Lung (tissue), 12 donors: ENCODE data around the gene CCNY. TPM values are rescaled to one million over a fixed set of nuclear protein-coding genes. Genes with fewer than 3 reads are reported as not detected.

ENCODE experiments used
- ATAC-seq: fragments of 200-7000 bp; cut with Tn5 transposase; one replicate; pipeline ENCODE4 v1.9.1; 2020; ENCODE audit warnings: moderate number of reproducible peaks; ENCODE audit not compliant: insufficient read depth, low FRiP score
- DNase-seq, 3 donors: peaks; one replicate each; pipeline ENCODE4 v3.0.0-alpha.2; 2013 to 2017
- H3K27ac ChIP-seq, 2 donors: one replicate each; pipeline ENCODE4 v1.5.1; 2013; ENCODE audit warnings: mild to moderate bottlenecking in 2 of 2, moderate library complexity in 2 of 2, control low read depth in 1 of 2, inconsistent platforms in 1 of 2, low read depth in 1 of 2, low read length in 1 of 2
- H3K27me3 ChIP-seq, 3 donors: one replicate each; pipeline ENCODE4 v1.5.1; 2013; ENCODE audit warnings: low read length in 2 of 3; ENCODE audit not compliant: control insufficient read depth in 3 of 3, insufficient read depth in 3 of 3
- H3K36me3 ChIP-seq, 4 donors: one replicate each; pipeline ENCODE4 v1.5.1; 2013; ENCODE audit warnings: low read length in 4 of 4, mild to moderate bottlenecking in 1 of 4, moderate library complexity in 1 of 4; ENCODE audit not compliant: control insufficient read depth in 4 of 4, insufficient read depth in 4 of 4
- H3K4me1 ChIP-seq, 5 donors: one replicate each; pipeline ENCODE4 v1.5.1; 2013; ENCODE audit warnings: low read length in 5 of 5, mild to moderate bottlenecking in 2 of 5, moderate library complexity in 1 of 5; ENCODE audit not compliant: control insufficient read depth in 5 of 5, insufficient read depth in 5 of 5
- H3K4me3 ChIP-seq: one replicate; pipeline ENCODE4 v1.5.1; 2013; ENCODE audit warnings: mild to moderate bottlenecking, control low read depth, moderate library complexity
- H3K9ac ChIP-seq, 2 donors: one replicate each; pipeline ENCODE4 v1.5.1; 2013; ENCODE audit warnings: low read length in 2 of 2, control low read depth in 1 of 2; ENCODE audit not compliant: insufficient read depth in 1 of 2
- H3K9me3 ChIP-seq, 4 donors: one replicate each; pipeline ENCODE4 v1.5.1; 2013; ENCODE audit warnings: low read length in 3 of 4, mild to moderate bottlenecking in 1 of 4, moderate library complexity in 1 of 4; ENCODE audit not compliant: control insufficient read depth in 4 of 4, insufficient read depth in 3 of 4
- WGBS, 2 donors: extraction: QIAGEN DNeasy Blood & Tissue Kit; methylation state at CpG; one replicate each; pipeline ENCODE4 v1.1.7; 2013; 5-methylcytosine and 5-hydroxymethylcytosine counted together
- polyA plus RNA-seq, 2 donors: library from polyadenylated mRNA; stranded (reverse); fragments of 200-250 nt; gene quantifications; one replicate each; pipeline ENCODE4 v1.2.1, GENCODE V29; 2013
- total RNA-seq, 2 donors: library from RNA; depleted of rRNA in 1 of 2; stranded (reverse); fragments of >200 nt in 1 of 2; gene quantifications; one replicate each; pipeline ENCODE4 v1.2.1, GENCODE V29; 2014 to 2021
- TF ChIP-seq, protein P1 (sequence below): IDR thresholded peaks from 2 replicates; pipeline ENCODE4 v1.5.1; 2012; ENCODE audit warnings: mild to moderate bottlenecking; ENCODE audit errors: control extremely low read depth, extremely low read depth
- donor health status: control.
- donor health status: control.
- donor health status: Bipolar disorder and iron deficiency.
- donor health status: healthy.
- donor health status: DM: yes; HTN: yes; CAD: no.

The CCNY gene
- total and polyA plus RNA-seq, 4 donors, result 26.6 to 63.0 (median 38.8) TPM

DNA sequence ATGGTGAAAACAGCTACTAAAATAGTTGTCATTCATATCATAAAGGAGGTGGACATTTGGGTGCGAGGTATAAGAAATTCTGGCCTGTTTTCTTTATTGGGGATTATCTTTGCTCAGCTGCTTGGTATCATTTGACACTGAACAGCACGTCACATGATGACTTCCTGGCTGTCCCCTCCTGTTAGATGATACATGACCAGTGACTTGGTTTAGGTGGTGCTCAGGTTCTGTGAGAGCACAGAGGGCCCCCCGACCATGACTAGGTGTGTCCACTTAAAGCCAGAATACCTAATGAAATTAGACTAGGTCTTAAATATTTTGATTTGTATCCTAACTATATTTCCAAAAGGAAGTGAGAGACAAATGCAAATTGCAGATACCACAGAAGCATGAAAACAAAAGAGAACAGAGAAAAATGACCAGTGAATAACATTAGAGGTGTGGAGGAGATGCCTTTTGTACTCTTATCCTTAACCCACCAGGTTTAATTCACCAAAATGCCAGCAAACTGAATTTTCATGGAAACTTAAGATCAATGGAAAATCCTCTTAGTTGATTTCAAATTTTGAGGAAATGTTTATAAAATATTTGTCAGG, 218.2 kb downstream of the CCNY start:
- no peak for DNase-seq
- Histone ChIP-seq H3K9me3 (no peaks in the 10 kb centered on the region), H3K36me3 (peaks cover 0 to 18% (median 7%) of the 10 kb centered on the region in 4 donors), H3K4me1 (peaks cover 0 to 4% (median 0%) of the 10 kb centered on the region in 5 donors), H3K9ac (no peak overlapping the region), H3K27ac (no peak overlapping the region), H3K4me3 (no peak overlapping the region), H3K27me3 (no peaks in the 10 kb centered on the region)
- TF ChIP-seq, protein P1, sequence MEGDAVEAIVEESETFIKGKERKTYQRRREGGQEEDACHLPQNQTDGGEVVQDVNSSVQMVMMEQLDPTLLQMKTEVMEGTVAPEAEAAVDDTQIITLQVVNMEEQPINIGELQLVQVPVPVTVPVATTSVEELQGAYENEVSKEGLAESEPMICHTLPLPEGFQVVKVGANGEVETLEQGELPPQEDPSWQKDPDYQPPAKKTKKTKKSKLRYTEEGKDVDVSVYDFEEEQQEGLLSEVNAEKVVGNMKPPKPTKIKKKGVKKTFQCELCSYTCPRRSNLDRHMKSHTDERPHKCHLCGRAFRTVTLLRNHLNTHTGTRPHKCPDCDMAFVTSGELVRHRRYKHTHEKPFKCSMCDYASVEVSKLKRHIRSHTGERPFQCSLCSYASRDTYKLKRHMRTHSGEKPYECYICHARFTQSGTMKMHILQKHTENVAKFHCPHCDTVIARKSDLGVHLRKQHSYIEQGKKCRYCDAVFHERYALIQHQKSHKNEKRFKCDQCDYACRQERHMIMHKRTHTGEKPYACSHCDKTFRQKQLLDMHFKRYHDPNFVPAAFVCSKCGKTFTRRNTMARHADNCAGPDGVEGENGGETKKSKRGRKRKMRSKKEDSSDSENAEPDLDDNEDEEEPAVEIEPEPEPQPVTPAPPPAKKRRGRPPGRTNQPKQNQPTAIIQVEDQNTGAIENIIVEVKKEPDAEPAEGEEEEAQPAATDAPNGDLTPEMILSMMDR, result no peak
- ATAC-seq, result no peak
- WGBS, 2 donors, result 82 to 84% methylated on average over 3 of the region's 3 CpGs

DNA sequence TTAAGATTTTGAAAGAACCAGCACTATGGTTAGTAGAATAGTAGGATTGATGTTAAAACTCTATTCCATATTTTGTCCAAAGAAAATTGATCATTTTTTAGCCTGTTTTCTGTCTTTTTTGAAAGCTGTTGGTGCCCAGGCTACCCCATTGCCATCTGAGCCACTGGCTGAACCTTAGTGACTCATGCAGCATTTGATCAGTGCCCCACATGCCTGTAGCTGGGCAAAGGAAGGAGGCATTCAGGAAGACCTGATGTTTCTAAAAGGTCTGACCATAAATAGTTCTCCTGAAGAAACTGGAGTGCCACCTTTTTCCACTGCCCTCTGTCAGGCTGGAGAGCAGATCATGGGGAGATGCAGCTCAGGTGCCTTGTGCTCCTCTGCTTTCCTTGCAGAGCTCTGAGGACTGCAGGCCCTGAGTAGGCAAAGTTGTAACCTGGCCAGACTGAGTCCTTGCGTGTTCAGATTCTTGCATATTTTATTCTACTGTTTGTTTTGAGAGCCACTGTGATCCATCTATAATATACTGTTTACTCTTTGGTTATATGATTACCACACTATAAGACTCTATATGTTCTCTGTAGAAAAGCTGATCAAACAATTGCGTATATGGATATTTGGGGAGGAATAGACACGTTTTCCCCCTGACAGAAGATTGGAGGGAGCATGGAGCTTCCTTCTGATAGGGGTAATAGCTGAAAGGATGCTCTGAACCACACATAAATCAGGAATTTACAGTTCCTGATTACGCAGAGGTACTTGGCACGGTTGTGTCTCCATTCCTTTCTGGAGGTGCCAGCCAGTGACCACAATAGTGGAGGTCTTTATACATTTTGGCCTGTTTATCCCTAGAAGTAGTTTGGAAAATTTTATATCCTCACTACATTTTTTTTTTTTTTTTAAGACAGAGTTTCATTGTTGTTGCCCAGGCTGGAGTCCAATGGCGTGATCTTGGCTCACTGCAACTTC, 219.9 kb downstream of the CCNY start:
- Histone ChIP-seq H3K4me3 (no peak overlapping the region), H3K9me3 (no peaks in the 10 kb centered on the region), H3K4me1 (peaks cover 0 to 2% (median 0%) of the 10 kb centered on the region in 5 donors), H3K27ac (no peak overlapping the region), H3K27me3 (no peaks in the 10 kb centered on the region), H3K36me3 (peaks cover 0 to 19% (median 6%) of the 10 kb centered on the region in 4 donors), H3K9ac (no peak overlapping the region)
- TF ChIP-seq, protein P1, result no peak
- WGBS, 2 donors, result 92 to 94% methylated on average over 6 of the region's 6 CpGs
- DNase-seq, result no peak
- no peak for ATAC-seq

DNA sequence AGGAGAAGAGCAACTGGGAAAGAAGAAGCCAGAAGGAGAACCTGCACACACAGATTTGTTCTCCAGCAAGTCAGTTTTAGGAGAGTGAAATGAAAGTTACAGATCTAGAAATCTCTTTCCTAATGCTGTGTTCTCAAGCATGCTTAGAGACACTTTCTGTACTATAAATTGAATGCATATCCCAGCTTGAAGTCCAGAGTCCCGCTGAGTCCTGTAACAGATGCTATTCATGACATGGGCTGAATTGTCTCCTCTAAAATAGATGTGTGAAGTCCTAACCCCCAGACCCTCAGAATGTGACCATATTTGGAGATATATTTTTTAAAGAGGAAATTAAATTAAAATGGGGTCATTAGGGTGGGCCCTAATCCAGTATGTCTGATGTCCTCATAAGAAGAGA, 222.0 kb downstream of the CCNY start:
- DNase-seq, result no peak
- WGBS, 2 donors, result 96 to 97% methylated on average over 1 of the region's 1 CpG
- ATAC-seq, result no peak
- no peak overlapping the region for H3K27ac ChIP-seq
- peaks cover 0 to 2% (median 0%) of the 10 kb centered on the region in 5 donors for H3K4me1 ChIP-seq
- H3K36me3 ChIP-seq, result peaks cover 0 to 17% (median 9%) of the 10 kb centered on the region in 4 donors
- H3K9me3 ChIP-seq, result no peaks in the 10 kb centered on the region
- TF ChIP-seq, protein P1, result no peak
- H3K4me3 ChIP-seq, result no peak overlapping the region
- H3K9ac ChIP-seq, result no peak overlapping the region
- H3K27me3 ChIP-seq, result no peaks in the 10 kb centered on the region
